Globus pallidus (tissue), 1 donor: Measurements from ENCODE around the gene KAT7.
"Not testable (repeated sequence)": the region's sequence is repeated elsewhere in the genome, so short reads cannot be mapped to it uniquely, and the experiment has no call there.

Source experiments
- DNase-seq: peaks from one replicate; pipeline ENCODE4 v3.0.0-alpha.2; 2015; ENCODE audit warnings: low spot score

The KAT7 gene

GRCh38 chr17:49788478-49789242 lies at the start of gene KAT7:
TSS of gene KAT7 (plus strand) at chr17:49788681. CDS start at chr17:49788835, 154 bp downstream.
- DNase-seq: peak; percentile 99

- no peak for DNase-seq
These were observed 48.7 kb upstream of the KAT7 start for GRCh38 chr17:49739641-49740271.

GRCh38 chr17:49741009-49741691 lies 47.3 kb upstream of the KAT7 start:
- no peak for DNase-seq

GRCh38 chr17:49741692-49742076 lies 46.8 kb upstream of the KAT7 start:
- DNase-seq: no peak

GRCh38 chr17:49742166-49742638 lies 46.3 kb upstream of the KAT7 start:
- no peak for DNase-seq

GRCh38 chr17:49745175-49746139 lies 43.0 kb upstream of the KAT7 start:
- DNase-seq: no peak

- DNase-seq: no peak
These were observed 41.5 kb upstream of the KAT7 start for GRCh38 chr17:49746791-49747490.

GRCh38 chr17:49747632-49748031 lies 40.8 kb upstream of the KAT7 start:
- DNase-seq: no peak

- no peak for DNase-seq
These were observed 40.3 kb upstream of the KAT7 start for GRCh38 chr17:49748223-49748622.

- no peak for DNase-seq
These were observed 39.7 kb upstream of the KAT7 start for GRCh38 chr17:49748791-49749190.

- DNase-seq: no peak
These were observed 38.8 kb upstream of the KAT7 start for GRCh38 chr17:49749730-49750129.

GRCh38 chr17:49752508-49752907 lies 36.0 kb upstream of the KAT7 start:
- DNase-seq: no peak

GRCh38 chr17:49753959-49754391 lies 34.5 kb upstream of the KAT7 start:
- no peak for DNase-seq

- DNase-seq: no peak
These were observed 32.7 kb upstream of the KAT7 start for GRCh38 chr17:49755663-49756283.

GRCh38 chr17:49756323-49757150 lies 31.9 kb upstream of the KAT7 start:
- no peak for DNase-seq

- no peak for DNase-seq
These were observed 31.2 kb upstream of the KAT7 start for GRCh38 chr17:49757151-49757777.

- DNase-seq: not testable (repeated sequence)
These were observed 29.9 kb upstream of the KAT7 start for GRCh38 chr17:49758464-49759010.

- no peak for DNase-seq
These were observed 29.3 kb upstream of the KAT7 start for GRCh38 chr17:49759203-49759602.

- no peak for DNase-seq
These were observed 28.2 kb upstream of the KAT7 start for GRCh38 chr17:49760296-49760695.
